Testis (tissue), 3 donors: Measurements from ENCODE around the gene XKR7. TPM values are rescaled to one million over a fixed set of nuclear protein-coding genes. Genes with fewer than 3 reads are reported as not detected.

Source experiments
- DNase-seq: peaks from one replicate; pipeline ENCODE4 v3.0.0-alpha.2; 2019
- H3K27ac ChIP-seq, 2 donors: fragments of 200-600 bp; sonication (generic); one replicate each; pipeline ENCODE4 v1.5.1; 2019
- H3K27me3 ChIP-seq: fragments of 200-600 bp; sonication (generic); one replicate; pipeline ENCODE4 v1.5.1; 2019
- H3K36me3 ChIP-seq: fragments of 200-600 bp; sonication (generic); one replicate; pipeline ENCODE4 v1.5.1; 2017; ENCODE audit warnings: low read depth; ENCODE audit errors: missing control alignments
- H3K4me1 ChIP-seq: fragments of 200-600 bp; sonication (generic); one replicate; pipeline ENCODE4 v1.5.1; 2019
- H3K4me3 ChIP-seq, 2 donors: fragments of 200-600 bp; sonication (generic); one replicate each; pipeline ENCODE4 v1.5.1; 2017 to 2019
- H3K9me3 ChIP-seq: fragments of 200-600 bp; sonication (generic); one replicate; pipeline ENCODE4 v1.5.1; 2017
- CTCF ChIP-seq, 3 experiments: fragments of 450-650 bp in 2 of 3; fragments of 200-600 bp in 1 of 3; sonication (generic) in 1 of 3; IDR thresholded peaks; one replicate each; pipeline ENCODE4 v1.5.1; 2016 to 2019; ENCODE audit warnings: antibody characterized with exemption in 3 of 3, mild to moderate bottlenecking in 2 of 3, moderate library complexity in 1 of 3
- POLR2A ChIP-seq: fragments of 450-650 bp; IDR thresholded peaks from one replicate; pipeline ENCODE4 v1.6.1; 2017; ENCODE audit warnings: antibody characterized with exemption, mild to moderate bottlenecking, moderate library complexity
- WGBS, 2 donors: methylation state at CpG; one replicate each; pipeline ENCODE4 v1.1.5; 2018; 5-methylcytosine and 5-hydroxymethylcytosine counted together
- intact Hi-C: fragments of 100-400 bp; cut with DNase I; formaldehyde crosslinking; loops from one replicate; pipeline ENCODE4 v1.15.1; 2023; ENCODE audit warnings: low total_unique reads
- polyA plus RNA-seq: library from polyadenylated mRNA; stranded (reverse); fragments of 350-450 nt; fragmentation: Illumina TruSeq; extraction: RNeasy Lipid Tissue Mini Kit (QIAGEN cat#74804); gene quantifications from one replicate; pipeline ENCODE4 v1.2.3, GENCODE V29; 2014; ENCODE audit warnings: low read depth, low replicate concordance; ENCODE audit not compliant: insufficient read depth
- total RNA-seq, 2 donors: library from RNA; depleted of rRNA; stranded (reverse); fragments of >200 nt; gene quantifications; one replicate each; pipeline ENCODE4 v1.2.3, GENCODE V29; 2016

The XKR7 gene
- total and polyA plus RNA-seq, 3 donors from 2014 or later = 0.25 to 0.96 (median 0.39) TPM

- no peak overlapping the region for H3K4me3 ChIP-seq
- H3K9me3 ChIP-seq = no peaks in the 10 kb centered on the region
- TF ChIP-seq POLR2A = no peak
- no peak for TF ChIP-seq CTCF (IDR thresholded peaks at IDR 0.05)
- no peak overlapping the region for H3K27ac ChIP-seq
- no peaks in the 10 kb centered on the region for H3K36me3 ChIP-seq
- DNase-seq = no peak
- intact Hi-C loops = no loop called here
- H3K27me3 ChIP-seq = no peaks in the 10 kb centered on the region
- H3K4me1 ChIP-seq = no peaks in the 10 kb centered on the region
- WGBS, 2 donors = 86 to 89% methylated on average over 5 of the region's 5 CpGs
Measured at GRCh38 chr20:32012159-32012688, 44.3 kb downstream of the XKR7 start.

- intact Hi-C loops = no loop called here
- DNase-seq = no peak
- TF ChIP-seq CTCF (IDR thresholded peaks at IDR 0.05) = no peak
- no peak for TF ChIP-seq POLR2A
- WGBS, 2 donors = 76 to 83% methylated on average over 7 of the region's 7 CpGs
- no peaks in the 10 kb centered on the region for H3K9me3 ChIP-seq
- no peaks in the 10 kb centered on the region for H3K36me3 ChIP-seq
- H3K4me1 ChIP-seq = no peaks in the 10 kb centered on the region
- H3K4me3 ChIP-seq = no peak overlapping the region
- no peak overlapping the region for H3K27ac ChIP-seq
- H3K27me3 ChIP-seq = no peaks in the 10 kb centered on the region
Measured at GRCh38 chr20:32013326-32013725, 45.4 kb downstream of the XKR7 start.

GRCh38 chr20:32017711-32018251 lies 49.8 kb downstream of the XKR7 start:
- DNase-seq = no peak
- no peaks in the 10 kb centered on the region for H3K9me3 ChIP-seq
- H3K27ac ChIP-seq = no peak overlapping the region
- H3K27me3 ChIP-seq = no peaks in the 10 kb centered on the region
- H3K4me1 ChIP-seq = no peaks in the 10 kb centered on the region
- intact Hi-C loops = no loop called here
- TF ChIP-seq POLR2A (no peak), CTCF (IDR thresholded peaks at IDR 0.05) (no peak)
- H3K4me3 ChIP-seq = no peak overlapping the region
- WGBS, 2 donors = 7 to 11% methylated on average over 14 to 28 of the region's 35 CpGs
- H3K36me3 ChIP-seq = no peaks in the 10 kb centered on the region

GRCh38 chr20:32018269-32019155 lies 50.6 kb downstream of the XKR7 start:
- H3K27ac ChIP-seq = no peak overlapping the region
- H3K27me3 ChIP-seq = no peaks in the 10 kb centered on the region
- WGBS, 2 donors = 2% methylated on average over 12 to 33 of the region's 67 CpGs
- DNase-seq = peak; percentile 51
- no peaks in the 10 kb centered on the region for H3K9me3 ChIP-seq
- intact Hi-C loops = no loop called here
- H3K36me3 ChIP-seq = no peaks in the 10 kb centered on the region
- TF ChIP-seq POLR2A (no peak), CTCF (IDR thresholded peaks at IDR 0.05) (no peak)
- peak overlapping the region; percentile 45 to 56 for H3K4me3 ChIP-seq
- H3K4me1 ChIP-seq = no peaks in the 10 kb centered on the region
